ENCODE results near the gene GPI. TPM values are rescaled to one million over a fixed set of nuclear protein-coding genes. Genes with fewer than 3 reads are reported as not detected.
A peak's percentile ranks its signal among the peaks of the same experiment; 100 is the strongest.

GPI gene
- total and polyA plus RNA-seq, 9 of the 15 experiments (the other 6 are each of a cell fraction or from before 2014, with no cell fraction given): 88.3 to 358 (median 122) TPM

- Histone ChIP-seq H3K79me2 (ENCODE audit: control insufficient read depth, insufficient read depth, low read length) (peaks cover 61% of the 10 kb centered on the region), H3K36me3 (ENCODE audit: control insufficient read depth, insufficient read depth, low read length) (peaks cover 65% of the 10 kb centered on the region), H2AFZ (ENCODE audit: low read depth, low read length) (peak overlapping the region; percentile 50), H3K9me3 (replicated peaks; ENCODE audit: control insufficient read depth, insufficient read depth, low read depth, low read length) (no peaks in the 10 kb centered on the region), H3K27ac (ENCODE audit: extremely low read depth, low read depth, low read length) (peak overlapping the region; percentile 93), H3K9me1 (ENCODE audit: control insufficient read depth, insufficient read depth, low read length) (no peaks in the 10 kb centered on the region), H3K27me3 (ENCODE audit: control insufficient read depth in 2 of 2, insufficient read depth in 2 of 2, low read length in 2 of 2) (no peaks in the 10 kb centered on the region), H3K4me2 (ENCODE audit: insufficient read depth, low read length) (peak overlapping the region; percentile 93), H3K4me1 (replicated peaks in 1 of 2; ENCODE audit: control insufficient read depth in 2 of 2, insufficient read depth in 2 of 2, low read length in 2 of 2) (peaks cover 3 to 16% of the 10 kb centered on the region in 2 experiments; a peak in 4 of 5 replicates), H4K20me1 (replicated peaks; ENCODE audit: control insufficient read depth, insufficient read depth, low read length) (peaks cover 33% of the 10 kb centered on the region), H3K4me3 (peak overlapping the region; percentile 97), H3K9ac (ENCODE audit: insufficient read depth in 1 of 2, low read depth in 2 of 2, low read length in 2 of 2) (peak overlapping the region; percentile 85 to 90)
- intact Hi-C loops (cut with micrococcal nuclease) (no loop called here), in situ Hi-C loops (cut with MboI) (no loop called here)
- ChIA-PET CTCF (ENCODE audit: low intra/inter-chr PET ratio) (no interaction called here), POLR2A (interaction anchor here (0.6 to 2.0 kb wide), 6 partner anchors 12 to 38 kb away, joined by 3 to 10 read pairs (median 3); no protein-coding TSS in a partner anchor)
- ATAC-seq: peak; percentile 76
- WGBS (ENCODE audit: insufficient coverage, low coverage, missing lambda C conversion rate): under 1% methylated on average over 61 of the region's 68 CpGs
- peak; percentile 64 to 89 (median 78) for DNase-seq (ENCODE audit: extremely low read depth in 1 of 4, low spot score in 3 of 4)
- BruUV-seq (replicated peaks): no TSS peak
- FAIRE-seq: peak; percentile 35
- TF ChIP-seq KLF1 (tag; IDR thresholded peaks at IDR 0.05): no peak
- peak; percentile 58 for TF ChIP-seq U2AF1 (optimal IDR thresholded peaks at IDR 0.05; ENCODE audit: low read depth, low read length)
- TF ChIP-seq ERF (CRISPR knock-in tag; IDR thresholded peaks at IDR 0.05): no peak
- TF ChIP-seq FOXJ2 (tag; IDR thresholded peaks at IDR 0.05): 0 out of 2 replicates have a peak, but pooled peaks have one; percentile 45
- no peak for TF ChIP-seq HIVEP1 (CRISPR knock-in tag; IDR thresholded peaks at IDR 0.05)
- TF ChIP-seq ZBTB1 (CRISPR knock-in tag; IDR thresholded peaks at IDR 0.05; ENCODE audit: borderline replicate concordance, low read depth): no peak
- peak; percentile 37; the same call in 1 of the 2 replicates for TF ChIP-seq HMGXB4 (CRISPR knock-in tag; IDR thresholded peaks at IDR 0.05)
- TF ChIP-seq ZFX (CRISPR knock-in tag; IDR thresholded peaks at IDR 0.05): peak; percentile 82
- TF ChIP-seq HDAC3 (IDR thresholded peaks at IDR 0.05; ENCODE audit: borderline replicate concordance, partially characterized antibody): no peak
- peak; percentile 58; the same call in 1 of the 2 replicates for TF ChIP-seq EP400 (IDR thresholded peaks at IDR 0.05)
- TF ChIP-seq NFATC3 (IDR thresholded peaks at IDR 0.05): no peak
- TF ChIP-seq MCM7 (IDR thresholded peaks at IDR 0.05): no peak
- no peak for TF ChIP-seq ID3 (CRISPR knock-in tag; IDR thresholded peaks at IDR 0.05)
- TF ChIP-seq ID3 (tag; IDR thresholded peaks at IDR 0.05): no peak
- TF ChIP-seq ZNF165 (CRISPR knock-in tag; IDR thresholded peaks at IDR 0.05; ENCODE audit: borderline replicate concordance): no peak
- peak; percentile 78 for TF ChIP-seq BRD4 (IDR thresholded peaks at IDR 0.05)
- no peak for TF ChIP-seq SIN3B (IDR thresholded peaks at IDR 0.05; ENCODE audit: low read depth)
- TF ChIP-seq CBFB (CRISPR knock-in tag; IDR thresholded peaks at IDR 0.05): no peak
- TF ChIP-seq ATF7 (IDR thresholded peaks at IDR 0.05): no peak
- no peak for TF ChIP-seq ELK1 (CRISPR knock-in tag; IDR thresholded peaks at IDR 0.05)
- TF ChIP-seq ETS2 (tag; IDR thresholded peaks at IDR 0.05; ENCODE audit: borderline replicate concordance, poor library complexity, severe bottlenecking): no peak
Observed at GRCh38 chr19:34428549-34429285, 63.7 kb downstream of the GPI start.

Measured in K562 (cell line).